Neural cell (in vitro differentiated cells): ENCODE measurements around the gene HEMK1. TPM values are rescaled to one million over a fixed set of nuclear protein-coding genes. Genes with fewer than 3 reads are reported as not detected.

ENCODE experiments used
- H2AFZ ChIP-seq: fragments of 200-600, 300-800 bp; sonication (generic), shearing (Covaris generic); 2 replicates; pipeline ENCODE4 v1.6.0; 2014; ENCODE audit warnings: low read depth, mild to moderate bottlenecking, antibody characterized with exemption, low read length, moderate library complexity
- H3F3A ChIP-seq: fragments of 200-600 bp; shearing (Covaris generic); 2 replicates; pipeline ENCODE4 v1.6.1; 2016; ENCODE audit warnings: mild to moderate bottlenecking, moderate library complexity, mixed read lengths, antibody characterized with exemption, low read length; ENCODE audit not compliant: insufficient read depth, poor library complexity, severe bottlenecking
- H3K27ac ChIP-seq: fragments of 200-600, 300-800 bp; sonication (generic), shearing (Covaris generic); 2 replicates; pipeline ENCODE4 v1.5.1; 2014; ENCODE audit warnings: mild to moderate bottlenecking, low read length, moderate library complexity
- H3K27me3 ChIP-seq: fragments of 300-800, 200-600 bp; sonication (generic), shearing (Covaris generic); 2 replicates; pipeline ENCODE4 v1.6.0; 2014; ENCODE audit warnings: mild to moderate bottlenecking, low read depth, low read length, moderate library complexity; ENCODE audit not compliant: insufficient read depth
- H3K36me3 ChIP-seq: fragments of 300-800, 200-600 bp; sonication (generic), shearing (Covaris generic); 2 replicates; pipeline ENCODE4 v1.5.1; 2014; ENCODE audit warnings: mild to moderate bottlenecking, antibody characterized with exemption, low read length, moderate library complexity; ENCODE audit not compliant: insufficient read depth
- H3K4me2 ChIP-seq: fragments of 300-800, 200-600 bp; sonication (generic), shearing (Covaris generic); 2 replicates; pipeline ENCODE4 v1.6.0; 2014; ENCODE audit warnings: mild to moderate bottlenecking, low read length
- H3K4me3 ChIP-seq: fragments of 300-800, 200-600 bp; sonication (generic), shearing (Covaris generic); 2 replicates; pipeline ENCODE4 v1.5.1; 2014; ENCODE audit warnings: mild to moderate bottlenecking, low read length, moderate library complexity
- H3K79me2 ChIP-seq: fragments of 200-600 bp; shearing (Covaris generic); replicated peaks from 2 replicates; pipeline ENCODE4 v1.6.0; 2014; ENCODE audit warnings: mild to moderate bottlenecking, low read length, moderate library complexity; ENCODE audit not compliant: insufficient read depth
- H3K9ac ChIP-seq: fragments of 300-800, 200-600 bp; sonication (generic), shearing (Covaris generic); 2 replicates; pipeline ENCODE4 v1.6.1; 2016; ENCODE audit warnings: mild to moderate bottlenecking, low read length, mixed read lengths
- H3K9me2 ChIP-seq: fragments of 200-600 bp; shearing (Covaris generic); 2 replicates; pipeline ENCODE4 v1.6.1; 2016; ENCODE audit warnings: mild to moderate bottlenecking, low read length, mixed read lengths; ENCODE audit not compliant: insufficient read depth
- H3K9me3 ChIP-seq: fragments of 200-600, 300-800 bp; sonication (generic), shearing (Covaris generic); 2 replicates; pipeline ENCODE4 v1.6.1; 2016; ENCODE audit warnings: mild to moderate bottlenecking, mixed run types, low read length, moderate library complexity, mixed read lengths
- H4K20me1 ChIP-seq: fragments of 200-600 bp; shearing (Covaris generic); 2 replicates; pipeline ENCODE4 v1.6.1; 2016; ENCODE audit warnings: mild to moderate bottlenecking, mixed run types; ENCODE audit not compliant: insufficient read depth
- EP300 ChIP-seq: fragments of 450-650 bp; conservative IDR thresholded peaks from 2 replicates; pipeline ENCODE4 v1.6.1; 2014; ENCODE audit warnings: antibody characterized with exemption, mild to moderate bottlenecking, moderate library complexity; ENCODE audit not compliant: poor library complexity, severe bottlenecking
- EZH2 ChIP-seq: fragments of 200-600, 300-800 bp; shearing (Covaris generic), sonication (generic); IDR thresholded peaks from 2 replicates; pipeline ENCODE4 v1.6.1; 2014; ENCODE audit warnings: antibody characterized with exemption, low read length, borderline replicate concordance, mild to moderate bottlenecking; ENCODE audit not compliant: insufficient read depth, poor library complexity, severe bottlenecking
- MXI1 ChIP-seq: fragments of 450-650 bp; conservative IDR thresholded peaks from 2 replicates; pipeline ENCODE4 v1.6.1; 2014; ENCODE audit warnings: antibody characterized with exemption, mild to moderate bottlenecking; ENCODE audit not compliant: poor library complexity, severe bottlenecking
- POLR2AphosphoS5 ChIP-seq: IDR thresholded peaks from 2 replicates; pipeline ENCODE4 v1.6.1; 2012
- RAD21 ChIP-seq: fragments of 450-650 bp; conservative IDR thresholded peaks from 2 replicates; pipeline ENCODE4 v1.6.1; 2014; ENCODE audit warnings: antibody characterized with exemption, mild to moderate bottlenecking, moderate library complexity
- SMC3 ChIP-seq: fragments of 450-650 bp; conservative IDR thresholded peaks from 2 replicates; pipeline ENCODE4 v1.6.1; 2014; ENCODE audit warnings: antibody characterized with exemption, mild to moderate bottlenecking, moderate library complexity; ENCODE audit not compliant: poor library complexity
- TAF1 ChIP-seq: IDR thresholded peaks from 2 replicates; pipeline ENCODE4 v1.6.1; 2012; ENCODE audit warnings: low read depth
- polyA plus RNA-seq: library from polyadenylated mRNA; depleted of rRNA; stranded (reverse); fragments of >200 nt; gene quantifications from 2 replicates; pipeline ENCODE4 v1.2.3, GENCODE V29; 2014
- TF ChIP-seq, protein P1 (sequence below): fragments of 450-650 bp; IDR thresholded peaks from 2 replicates; pipeline ENCODE4 v1.5.1; 2014; ENCODE audit warnings: antibody characterized with exemption, mild to moderate bottlenecking, moderate library complexity; ENCODE audit not compliant: poor library complexity, severe bottlenecking
- TF ChIP-seq, protein P2 (sequence below): IDR thresholded peaks from 2 replicates; pipeline ENCODE4 v1.6.1; 2012; ENCODE audit warnings: borderline replicate concordance

HEMK1 gene
- polyA plus RNA-seq, 1 donor from 2014 or later, result 24.4 TPM

DNA sequence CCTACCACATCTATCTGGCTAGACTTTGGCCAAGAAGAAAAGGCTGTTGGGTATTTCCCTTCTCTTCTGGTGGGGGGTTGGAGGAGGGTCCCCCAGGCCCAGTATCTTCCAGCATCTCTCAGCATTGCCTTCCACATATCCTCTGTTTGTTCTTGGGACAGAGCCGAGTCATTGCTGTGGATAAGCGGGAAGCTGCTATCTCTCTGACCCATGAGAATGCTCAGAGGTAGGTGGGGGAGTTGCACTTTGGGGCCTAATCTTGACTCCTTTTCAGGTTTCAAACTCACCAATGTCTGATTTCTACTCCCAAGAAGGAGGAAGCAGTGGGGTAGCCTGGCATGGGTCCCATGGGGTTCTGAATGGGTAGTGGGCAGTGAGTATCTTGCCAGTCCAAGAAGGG, 8.0 kb downstream of the HEMK1 start:
- Histone ChIP-seq H3K9me2 (no peaks in the 10 kb centered on the region), H3K4me3 (no peak overlapping the region), H3K27me3 (no peaks in the 10 kb centered on the region), H2AFZ (no peak overlapping the region), H3K79me2 (no peaks in the 10 kb centered on the region), H3K9me3 (no peaks in the 10 kb centered on the region), H3K4me2 (no peak overlapping the region), H3K27ac (no peak overlapping the region), H3K9ac (no peak overlapping the region), H4K20me1 (no peaks in the 10 kb centered on the region), H3K36me3 (no peaks in the 10 kb centered on the region), H3F3A (no peaks in the 10 kb centered on the region)
- TF ChIP-seq EP300 (no peak), EZH2 (no peak), SMC3 (no peak), MXI1 (no peak), TAF1 (no peak), RAD21 (no peak), POLR2AphosphoS5 (no peak)
- TF ChIP-seq, protein P1, sequence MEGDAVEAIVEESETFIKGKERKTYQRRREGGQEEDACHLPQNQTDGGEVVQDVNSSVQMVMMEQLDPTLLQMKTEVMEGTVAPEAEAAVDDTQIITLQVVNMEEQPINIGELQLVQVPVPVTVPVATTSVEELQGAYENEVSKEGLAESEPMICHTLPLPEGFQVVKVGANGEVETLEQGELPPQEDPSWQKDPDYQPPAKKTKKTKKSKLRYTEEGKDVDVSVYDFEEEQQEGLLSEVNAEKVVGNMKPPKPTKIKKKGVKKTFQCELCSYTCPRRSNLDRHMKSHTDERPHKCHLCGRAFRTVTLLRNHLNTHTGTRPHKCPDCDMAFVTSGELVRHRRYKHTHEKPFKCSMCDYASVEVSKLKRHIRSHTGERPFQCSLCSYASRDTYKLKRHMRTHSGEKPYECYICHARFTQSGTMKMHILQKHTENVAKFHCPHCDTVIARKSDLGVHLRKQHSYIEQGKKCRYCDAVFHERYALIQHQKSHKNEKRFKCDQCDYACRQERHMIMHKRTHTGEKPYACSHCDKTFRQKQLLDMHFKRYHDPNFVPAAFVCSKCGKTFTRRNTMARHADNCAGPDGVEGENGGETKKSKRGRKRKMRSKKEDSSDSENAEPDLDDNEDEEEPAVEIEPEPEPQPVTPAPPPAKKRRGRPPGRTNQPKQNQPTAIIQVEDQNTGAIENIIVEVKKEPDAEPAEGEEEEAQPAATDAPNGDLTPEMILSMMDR, result no peak
- TF ChIP-seq, protein P2, sequence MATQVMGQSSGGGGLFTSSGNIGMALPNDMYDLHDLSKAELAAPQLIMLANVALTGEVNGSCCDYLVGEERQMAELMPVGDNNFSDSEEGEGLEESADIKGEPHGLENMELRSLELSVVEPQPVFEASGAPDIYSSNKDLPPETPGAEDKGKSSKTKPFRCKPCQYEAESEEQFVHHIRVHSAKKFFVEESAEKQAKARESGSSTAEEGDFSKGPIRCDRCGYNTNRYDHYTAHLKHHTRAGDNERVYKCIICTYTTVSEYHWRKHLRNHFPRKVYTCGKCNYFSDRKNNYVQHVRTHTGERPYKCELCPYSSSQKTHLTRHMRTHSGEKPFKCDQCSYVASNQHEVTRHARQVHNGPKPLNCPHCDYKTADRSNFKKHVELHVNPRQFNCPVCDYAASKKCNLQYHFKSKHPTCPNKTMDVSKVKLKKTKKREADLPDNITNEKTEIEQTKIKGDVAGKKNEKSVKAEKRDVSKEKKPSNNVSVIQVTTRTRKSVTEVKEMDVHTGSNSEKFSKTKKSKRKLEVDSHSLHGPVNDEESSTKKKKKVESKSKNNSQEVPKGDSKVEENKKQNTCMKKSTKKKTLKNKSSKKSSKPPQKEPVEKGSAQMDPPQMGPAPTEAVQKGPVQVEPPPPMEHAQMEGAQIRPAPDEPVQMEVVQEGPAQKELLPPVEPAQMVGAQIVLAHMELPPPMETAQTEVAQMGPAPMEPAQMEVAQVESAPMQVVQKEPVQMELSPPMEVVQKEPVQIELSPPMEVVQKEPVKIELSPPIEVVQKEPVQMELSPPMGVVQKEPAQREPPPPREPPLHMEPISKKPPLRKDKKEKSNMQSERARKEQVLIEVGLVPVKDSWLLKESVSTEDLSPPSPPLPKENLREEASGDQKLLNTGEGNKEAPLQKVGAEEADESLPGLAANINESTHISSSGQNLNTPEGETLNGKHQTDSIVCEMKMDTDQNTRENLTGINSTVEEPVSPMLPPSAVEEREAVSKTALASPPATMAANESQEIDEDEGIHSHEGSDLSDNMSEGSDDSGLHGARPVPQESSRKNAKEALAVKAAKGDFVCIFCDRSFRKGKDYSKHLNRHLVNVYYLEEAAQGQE, result no peak

DNA sequence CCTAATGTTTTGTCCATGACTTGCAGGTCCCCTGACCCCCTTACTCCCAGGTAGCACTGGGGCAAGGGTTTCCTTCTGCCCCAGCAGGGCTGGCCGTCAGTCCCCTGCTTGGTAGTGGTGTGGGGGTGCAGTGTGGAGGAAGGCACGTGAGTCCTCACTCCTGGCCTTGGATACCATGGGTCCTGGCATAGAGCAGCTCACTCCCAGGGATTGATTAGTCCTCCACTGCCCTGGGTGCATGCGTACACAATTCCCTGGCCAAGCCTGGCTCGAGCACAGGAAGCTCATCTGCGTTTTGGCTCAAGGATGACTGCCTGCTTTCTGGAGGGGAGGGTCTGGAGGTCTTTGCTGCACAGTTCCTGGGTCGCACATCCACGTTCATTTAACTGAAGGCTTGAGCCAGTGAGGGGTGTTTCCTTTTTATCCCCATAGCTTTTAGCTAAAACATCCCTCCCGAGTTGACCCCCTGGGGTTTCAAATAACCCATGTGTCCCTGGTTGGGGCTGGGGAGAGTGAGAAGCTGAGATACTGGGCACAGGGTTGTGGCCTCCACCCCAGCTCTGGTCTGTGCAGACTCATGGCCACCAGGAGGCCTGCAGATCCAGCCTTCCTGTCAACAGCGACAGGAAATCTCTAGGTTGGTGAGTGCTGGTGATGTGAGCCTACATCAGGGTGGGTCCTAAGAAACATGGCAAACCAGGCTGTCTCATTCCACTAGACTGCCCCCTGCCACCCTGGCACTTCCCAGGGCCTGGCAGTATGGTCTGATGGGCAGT, 11.5 kb downstream of the HEMK1 start:
- TF ChIP-seq EP300, result no peak
- TF ChIP-seq SMC3, result no peak
- no peak for TF ChIP-seq POLR2AphosphoS5
- TF ChIP-seq, protein P1, result no peak
- TF ChIP-seq MXI1, result no peak
- TF ChIP-seq EZH2, result no peak
- H3K4me3 ChIP-seq, result no peak overlapping the region
- no peaks in the 10 kb centered on the region for H3F3A ChIP-seq
- H4K20me1 ChIP-seq, result no peaks in the 10 kb centered on the region
- H2AFZ ChIP-seq, result no peak overlapping the region
- H3K79me2 ChIP-seq, result no peaks in the 10 kb centered on the region
- H3K9ac ChIP-seq, result no peak overlapping the region
- no peak overlapping the region for H3K27ac ChIP-seq
- no peaks in the 10 kb centered on the region for H3K27me3 ChIP-seq
- H3K36me3 ChIP-seq, result no peaks in the 10 kb centered on the region
- no peak overlapping the region for H3K4me2 ChIP-seq
- H3K9me2 ChIP-seq, result no peaks in the 10 kb centered on the region
- no peaks in the 10 kb centered on the region for H3K9me3 ChIP-seq
